MM.1S (cell line): Measurements from ENCODE around the gene MTHFD1L.
A peak's percentile ranks its signal among the peaks of the same experiment; 100 is the strongest.

ENCODE experiments used
- DNase-seq: peaks from one replicate; pipeline ENCODE4 v3.0.0-alpha.2; 2015
- H2AFZ ChIP-seq: fragments of 300-600 bp; sonication (generic); 2 replicates; pipeline ENCODE4 v1.6.0; 2016; ENCODE audit warnings: antibody characterized with exemption, low read length
- H3F3A ChIP-seq: fragments of 300-600 bp; sonication (generic); 2 replicates; pipeline ENCODE4 v1.6.1; 2016; ENCODE audit warnings: mild to moderate bottlenecking, antibody characterized with exemption, low read length, moderate library complexity, mixed read lengths; ENCODE audit not compliant: insufficient read depth
- H3K27ac ChIP-seq: fragments of 300-600 bp; sonication (generic); 2 replicates; pipeline ENCODE4 v1.5.1; 2016; ENCODE audit warnings: mild to moderate bottlenecking, low read length
- H3K27me3 ChIP-seq: fragments of 300-600 bp; sonication (generic); replicated peaks from 2 replicates; pipeline ENCODE4 v1.6.0; 2016; ENCODE audit warnings: low read length; ENCODE audit not compliant: insufficient read depth
- H3K36me3 ChIP-seq: fragments of 300-600 bp; sonication (generic); replicated peaks from 2 replicates; pipeline ENCODE4 v1.6.1; 2016; ENCODE audit warnings: mild to moderate bottlenecking, low read length, mixed read lengths; ENCODE audit not compliant: insufficient read depth
- H3K4me1 ChIP-seq: fragments of 300-600 bp; sonication (generic); 2 replicates; pipeline ENCODE4 v1.6.1; 2016; ENCODE audit warnings: low read length, mixed read lengths
- H3K4me2 ChIP-seq: fragments of 300-600 bp; sonication (generic); 2 replicates; pipeline ENCODE4 v1.6.0; 2016; ENCODE audit warnings: low read depth, low read length
- H3K4me3 ChIP-seq: fragments of 300-600 bp; sonication (generic); 2 replicates; pipeline ENCODE4 v1.5.1; 2016; ENCODE audit warnings: low read length, mixed read lengths
- H3K79me2 ChIP-seq: fragments of 300-600 bp; sonication (generic); 2 replicates; pipeline ENCODE4 v1.6.1; 2016; ENCODE audit warnings: mixed run types, low read length, mixed read lengths
- H3K9ac ChIP-seq: fragments of 300-600 bp; sonication (generic); 2 replicates; pipeline ENCODE4 v1.6.1; 2016; ENCODE audit warnings: low read length, mixed read lengths
- H3K9me2 ChIP-seq: fragments of 300-600 bp; sonication (generic); replicated peaks from 2 replicates; pipeline ENCODE4 v1.6.1; 2016; ENCODE audit warnings: mild to moderate bottlenecking, low read length, mixed read lengths; ENCODE audit not compliant: insufficient read depth
- H3K9me3 ChIP-seq: fragments of 300-600 bp; sonication (generic); replicated peaks from 2 replicates; pipeline ENCODE4 v1.6.1; 2016; ENCODE audit warnings: mild to moderate bottlenecking, low read length, mixed read lengths; ENCODE audit not compliant: insufficient read depth
- H4K20me1 ChIP-seq: fragments of 300-600 bp; sonication (generic); 2 replicates; pipeline ENCODE4 v1.6.1; 2016; ENCODE audit warnings: mild to moderate bottlenecking, low read length, moderate library complexity, mixed read lengths; ENCODE audit not compliant: insufficient read depth
- CTCF ChIP-seq: fragments of 300-600 bp; sonication (generic); IDR thresholded peaks from 2 replicates; pipeline ENCODE4 v1.5.1; 2016; ENCODE audit warnings: antibody characterized with exemption, low read length, mixed read lengths
- EZH2 ChIP-seq: fragments of 300-600 bp; sonication (generic); optimal IDR thresholded peaks from 2 replicates; pipeline ENCODE3; 2017; ENCODE audit warnings: low read depth, mild to moderate bottlenecking, antibody characterized with exemption, low read length, mixed read lengths
- EZH2phosphoT487 ChIP-seq: fragments of 300-600 bp; sonication (generic); IDR thresholded peaks from 2 replicates; pipeline ENCODE4 v1.6.1; 2018; ENCODE audit warnings: antibody characterized with exemption, low read length

The MTHFD1L gene

GRCh38 chr6:150898399-150899170, 33.1 kb downstream of the MTHFD1L start:
- peak overlapping the region; percentile 29; the same call in 1 of the 2 replicates for H3K27ac ChIP-seq
- no peaks in the 10 kb centered on the region for H3K27me3 ChIP-seq
- H4K20me1 ChIP-seq: no peaks in the 10 kb centered on the region
- H3K36me3 ChIP-seq: no peaks in the 10 kb centered on the region
- H3K9me3 ChIP-seq: no peaks in the 10 kb centered on the region
- no peaks in the 10 kb centered on the region for H3F3A ChIP-seq
- H3K4me1 ChIP-seq: peaks cover 14% of the 10 kb centered on the region
- H3K4me2 ChIP-seq: peak overlapping the region; percentile 23; the same call in 1 of the 2 replicates
- DNase-seq: peak; percentile 12
- no peak for TF ChIP-seq CTCF
- TF ChIP-seq EZH2phosphoT487: no peak
- no peak for TF ChIP-seq EZH2
- no peaks in the 10 kb centered on the region for H3K79me2 ChIP-seq
- H2AFZ ChIP-seq: no peak overlapping the region
- no peak overlapping the region for H3K4me3 ChIP-seq
- H3K9ac ChIP-seq: no peak overlapping the region
- no peaks in the 10 kb centered on the region for H3K9me2 ChIP-seq

DNA sequence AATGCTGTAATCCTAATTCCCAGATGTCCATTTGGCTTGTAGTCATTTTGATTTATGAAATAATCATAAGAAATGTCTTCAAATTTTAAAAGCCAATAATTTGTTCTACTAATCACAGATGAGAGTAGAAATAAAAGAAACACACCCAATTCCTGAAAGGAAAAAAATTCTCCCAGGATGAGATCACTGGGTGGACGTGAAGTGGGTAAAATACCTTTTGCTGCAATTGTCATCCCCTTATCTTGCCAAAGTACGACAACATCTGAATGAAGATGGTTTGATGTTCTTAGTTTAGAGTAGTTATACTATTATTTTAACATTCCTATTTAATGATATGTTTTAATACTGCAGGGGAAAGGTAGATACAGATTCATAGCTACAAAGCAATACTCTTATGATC, 33.7 kb downstream of the MTHFD1L start:
- no peaks in the 10 kb centered on the region for H3F3A ChIP-seq
- H3K36me3 ChIP-seq: no peaks in the 10 kb centered on the region
- H3K27me3 ChIP-seq: no peaks in the 10 kb centered on the region
- DNase-seq: no peak
- H3K9me2 ChIP-seq: no peaks in the 10 kb centered on the region
- H3K4me3 ChIP-seq: no peak overlapping the region
- no peak overlapping the region for H3K9ac ChIP-seq
- no peaks in the 10 kb centered on the region for H3K9me3 ChIP-seq
- H2AFZ ChIP-seq: no peak overlapping the region
- H3K79me2 ChIP-seq: no peaks in the 10 kb centered on the region
- H3K4me2 ChIP-seq: no peak overlapping the region
- H4K20me1 ChIP-seq: no peaks in the 10 kb centered on the region
- peaks cover 14% of the 10 kb centered on the region for H3K4me1 ChIP-seq
- TF ChIP-seq CTCF: no peak
- no peak for TF ChIP-seq EZH2
- TF ChIP-seq EZH2phosphoT487: no peak
- no peak overlapping the region for H3K27ac ChIP-seq

GRCh38 chr6:150900049-150900448, 34.5 kb downstream of the MTHFD1L start:
- DNase-seq: no peak
- H3K36me3 ChIP-seq: no peaks in the 10 kb centered on the region
- no peak for TF ChIP-seq CTCF
- no peak for TF ChIP-seq EZH2phosphoT487
- TF ChIP-seq EZH2: no peak

More at GRCh38 chr6:150900049-150900448, 34.5 kb downstream of the MTHFD1L start:
- H3K27me3 ChIP-seq: no peaks in the 10 kb centered on the region
- H3K27ac ChIP-seq: no peak overlapping the region
- H3K79me2 ChIP-seq: no peaks in the 10 kb centered on the region
- H3F3A ChIP-seq: no peaks in the 10 kb centered on the region
- H3K9ac ChIP-seq: no peak overlapping the region
- no peaks in the 10 kb centered on the region for H3K9me2 ChIP-seq
- H3K4me1 ChIP-seq: peaks cover 9% of the 10 kb centered on the region
- H2AFZ ChIP-seq: no peak overlapping the region
- no peaks in the 10 kb centered on the region for H3K9me3 ChIP-seq
- H4K20me1 ChIP-seq: no peaks in the 10 kb centered on the region
- H3K4me3 ChIP-seq: no peak overlapping the region
- no peak overlapping the region for H3K4me2 ChIP-seq
